A172 (cell line): ENCODE measurements around the gene PON2. TPM values are rescaled to one million over a fixed set of nuclear protein-coding genes. Genes with fewer than 3 reads are reported as not detected.
A peak's percentile ranks its signal among the peaks of the same experiment; 100 is the strongest.

ENCODE experiments used
- DNase-seq: peaks from one replicate; pipeline ENCODE4 v3.0.0-alpha.2; 2015; ENCODE audit warnings: low spot score
- total RNA-seq: library from RNA; depleted of rRNA; stranded (reverse); fragments of >200 nt; shearing (Covaris generic); gene quantifications from 2 replicates; pipeline ENCODE4 v1.2.3, GENCODE V29; 2014

The PON2 gene
- total RNA-seq, 1 experiment from 2014 or later, result 228 TPM

- no peak for DNase-seq
These were observed 10.0 kb upstream of the PON2 start for GRCh38 chr7:95444796-95445195.

- no peak for DNase-seq
These were observed 6.4 kb upstream of the PON2 start for GRCh38 chr7:95441042-95441823.

- DNase-seq, result no peak
These were observed 5.7 kb upstream of the PON2 start for GRCh38 chr7:95440394-95441038.

- no peak for DNase-seq
These were observed 1.6 kb upstream of the PON2 start for GRCh38 chr7:95436407-95436806.

GRCh38 chr7:95435422-95435780 lies 573 bp upstream of the PON2 start:
- no peak for DNase-seq

- no peak for DNase-seq
These were observed 774 bp downstream of the PON2 start for GRCh38 chr7:95433952-95434556.

GRCh38 chr7:95433129-95433528 lies 1.7 kb downstream of the PON2 start:
- no peak for DNase-seq

- no peak for DNase-seq
These were observed 2.2 kb downstream of the PON2 start for GRCh38 chr7:95432606-95433005.

- no peak for DNase-seq
These were observed 4.0 kb downstream of the PON2 start for GRCh38 chr7:95430864-95431263.

- DNase-seq, result no peak
These were observed 5.4 kb downstream of the PON2 start for GRCh38 chr7:95429241-95429990.

GRCh38 chr7:95427914-95428516 lies 6.8 kb downstream of the PON2 start:
- DNase-seq, result no peak

- no peak for DNase-seq
These were observed 7.7 kb downstream of the PON2 start for GRCh38 chr7:95427166-95427565.

GRCh38 chr7:95425694-95426093 lies 9.1 kb downstream of the PON2 start:
- no peak for DNase-seq

- no peak for DNase-seq
These were observed 10.1 kb downstream of the PON2 start for GRCh38 chr7:95424716-95425115.

GRCh38 chr7:95421847-95422444 lies 12.9 kb downstream of the PON2 start:
- no peak for DNase-seq

GRCh38 chr7:95421000-95421846 lies 13.6 kb downstream of the PON2 start:
- DNase-seq, result no peak

- DNase-seq, result no peak
These were observed 22.8 kb downstream of the PON2 start for GRCh38 chr7:95412075-95412474.

- DNase-seq, result no peak
These were observed 23.2 kb downstream of the PON2 start for GRCh38 chr7:95411666-95412065.

GRCh38 chr7:95411036-95411435 lies 23.8 kb downstream of the PON2 start:
- peak; percentile 21 for DNase-seq

- DNase-seq, result no peak
These were observed 27.1 kb downstream of the PON2 start for GRCh38 chr7:95407751-95408150.

- no peak for DNase-seq
These were observed 29.0 kb downstream of the PON2 start for GRCh38 chr7:95405800-95406199.
